Embryonic facial prominence (tissue), 1 donor: Measurements from ENCODE around the gene FST.

Experiments
- DNase-seq: peaks from one replicate; pipeline ENCODE4 v3.0.0-alpha.2; 2016; ENCODE audit errors: extremely low spot score

Gene FST

GRCh38 chr5:53520813-53521212 is 40.4 kb downstream of the FST start:
- no peak for DNase-seq
